Measurements from ENCODE around the gene MEOX1.

GRCh38 chr17:43652124-43652480 is 9.6 kb downstream of the MEOX1 start:
- TF ChIP-seq CTCF (IDR thresholded peaks at IDR 0.05): no peak
- TF ChIP-seq POLR2A (IDR thresholded peaks at IDR 0.05; ENCODE audit: low read depth): no peak
- no peak for TF ChIP-seq EP300 (IDR thresholded peaks at IDR 0.05)
- TF ChIP-seq POLR2AphosphoS5 (IDR thresholded peaks at IDR 0.05): no peak
